Measurements from ENCODE around the gene ERC2. TPM values are rescaled to one million over a fixed set of nuclear protein-coding genes. Genes with fewer than 3 reads are reported as not detected.

The ERC2 gene
- total RNA-seq, 2 donors from 2014 or later, result 16.1 to 22.8 TPM

- Mint-ChIP-seq H3K4me3 (no peak overlapping the region), H3K4me1 (peaks cover 40% of the 10 kb centered on the region), H3K27ac (no peak overlapping the region), H3K9me3 (no peaks in the 10 kb centered on the region), H3K36me3 (ENCODE audit: low read depth) (no peaks in the 10 kb centered on the region), H3K27me3 (ENCODE audit: insufficient read depth) (peaks cover 32% of the 10 kb centered on the region)
- H3K4me1 ChIP-seq (ENCODE audit: control insufficient read depth, insufficient read depth, low read length), result no peaks in the 10 kb centered on the region
- DNase-seq, result no peak
- no peaks in the 10 kb centered on the region for H3K9me3 ChIP-seq (ENCODE audit: control insufficient read depth, low read length)
- no peaks in the 10 kb centered on the region for H3K36me3 ChIP-seq (ENCODE audit: control insufficient read depth, insufficient read depth, low read length)
- TF ChIP-seq, protein P1, sequence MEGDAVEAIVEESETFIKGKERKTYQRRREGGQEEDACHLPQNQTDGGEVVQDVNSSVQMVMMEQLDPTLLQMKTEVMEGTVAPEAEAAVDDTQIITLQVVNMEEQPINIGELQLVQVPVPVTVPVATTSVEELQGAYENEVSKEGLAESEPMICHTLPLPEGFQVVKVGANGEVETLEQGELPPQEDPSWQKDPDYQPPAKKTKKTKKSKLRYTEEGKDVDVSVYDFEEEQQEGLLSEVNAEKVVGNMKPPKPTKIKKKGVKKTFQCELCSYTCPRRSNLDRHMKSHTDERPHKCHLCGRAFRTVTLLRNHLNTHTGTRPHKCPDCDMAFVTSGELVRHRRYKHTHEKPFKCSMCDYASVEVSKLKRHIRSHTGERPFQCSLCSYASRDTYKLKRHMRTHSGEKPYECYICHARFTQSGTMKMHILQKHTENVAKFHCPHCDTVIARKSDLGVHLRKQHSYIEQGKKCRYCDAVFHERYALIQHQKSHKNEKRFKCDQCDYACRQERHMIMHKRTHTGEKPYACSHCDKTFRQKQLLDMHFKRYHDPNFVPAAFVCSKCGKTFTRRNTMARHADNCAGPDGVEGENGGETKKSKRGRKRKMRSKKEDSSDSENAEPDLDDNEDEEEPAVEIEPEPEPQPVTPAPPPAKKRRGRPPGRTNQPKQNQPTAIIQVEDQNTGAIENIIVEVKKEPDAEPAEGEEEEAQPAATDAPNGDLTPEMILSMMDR (conservative IDR thresholded peaks at IDR 0.05), result no peak
- no peak overlapping the region for H3K9ac ChIP-seq (ENCODE audit: extremely low read depth, low read length, poor library complexity, severe bottlenecking)
- 33 to 42% methylated on average over 3 of the region's 3 CpGs for WGBS, 2 experiments (ENCODE audit: insufficient coverage in 1 of 2, insufficient read length in 1 of 2)
- H3K27me3 ChIP-seq (ENCODE audit: control insufficient read depth, insufficient read depth, low read length, poor library complexity, severe bottlenecking), result peaks cover 15% of the 10 kb centered on the region
- no peak overlapping the region for H3K4me3 ChIP-seq (ENCODE audit: low read length)
- H3K27ac ChIP-seq (ENCODE audit: low read depth, low read length), result no peak overlapping the region
Measured at GRCh38 chr3:55690177-55690576, 778.1 kb downstream of the ERC2 start.

GRCh38 chr3:55688154-55688553, 780.1 kb downstream of the ERC2 start:
- DNase-seq, result no peak
- no peaks in the 10 kb centered on the region for H3K9me3 ChIP-seq (ENCODE audit: control insufficient read depth, low read length)
- Mint-ChIP-seq H3K4me1 (peaks cover 40% of the 10 kb centered on the region), H3K27me3 (ENCODE audit: insufficient read depth) (peaks cover 28% of the 10 kb centered on the region), H3K4me3 (no peak overlapping the region), H3K9me3 (no peaks in the 10 kb centered on the region), H3K27ac (no peak overlapping the region), H3K36me3 (ENCODE audit: low read depth) (no peaks in the 10 kb centered on the region)
- no peak overlapping the region for H3K27ac ChIP-seq (ENCODE audit: low read depth, low read length)
- 92 to 100% methylated on average over 3 of the region's 3 CpGs for WGBS, 2 experiments (ENCODE audit: insufficient coverage in 1 of 2, insufficient read length in 1 of 2)
- H3K27me3 ChIP-seq (ENCODE audit: control insufficient read depth, insufficient read depth, low read length, poor library complexity, severe bottlenecking), result peaks cover 15% of the 10 kb centered on the region
- TF ChIP-seq, protein P1 (conservative IDR thresholded peaks at IDR 0.05), result no peak
- no peaks in the 10 kb centered on the region for H3K36me3 ChIP-seq (ENCODE audit: control insufficient read depth, insufficient read depth, low read length)
- no peak overlapping the region for H3K9ac ChIP-seq (ENCODE audit: extremely low read depth, low read length, poor library complexity, severe bottlenecking)
- H3K4me3 ChIP-seq (ENCODE audit: low read length), result no peak overlapping the region
- no peaks in the 10 kb centered on the region for H3K4me1 ChIP-seq (ENCODE audit: control insufficient read depth, insufficient read depth, low read length)

DNA sequence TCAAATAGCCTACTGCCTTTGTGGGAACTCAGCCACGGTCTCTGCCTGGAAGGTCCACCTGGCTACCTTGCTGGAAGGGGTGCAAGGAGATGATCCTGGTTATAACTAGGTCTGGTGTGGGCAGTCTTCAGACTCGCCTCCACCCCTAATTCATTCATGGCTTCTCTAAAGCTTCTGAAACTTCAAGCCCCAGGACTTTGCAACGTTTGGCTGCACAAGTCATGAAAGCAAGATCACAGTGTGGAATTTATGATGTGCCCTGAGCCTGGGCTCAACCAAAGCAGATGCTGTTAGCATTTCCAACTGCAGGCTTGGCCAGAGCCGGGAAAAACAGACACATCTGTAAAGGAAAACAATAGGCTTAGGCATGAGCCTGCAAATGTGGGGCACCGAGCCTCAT, 780.7 kb downstream of the ERC2 start:
- H3K27me3 ChIP-seq (ENCODE audit: control insufficient read depth, insufficient read depth, low read length, poor library complexity, severe bottlenecking), result peaks cover 15% of the 10 kb centered on the region
- no peaks in the 10 kb centered on the region for H3K4me1 ChIP-seq (ENCODE audit: control insufficient read depth, insufficient read depth, low read length)
- no peaks in the 10 kb centered on the region for H3K9me3 ChIP-seq (ENCODE audit: control insufficient read depth, low read length)
- Mint-ChIP-seq H3K27me3 (ENCODE audit: insufficient read depth) (peaks cover 26% of the 10 kb centered on the region), H3K9me3 (no peaks in the 10 kb centered on the region), H3K36me3 (ENCODE audit: low read depth) (no peaks in the 10 kb centered on the region), H3K4me1 (peaks cover 40% of the 10 kb centered on the region), H3K4me3 (no peak overlapping the region), H3K27ac (no peak overlapping the region)
- H3K27ac ChIP-seq (ENCODE audit: low read depth, low read length), result no peak overlapping the region
- H3K36me3 ChIP-seq (ENCODE audit: control insufficient read depth, insufficient read depth, low read length), result no peaks in the 10 kb centered on the region
- no peak for DNase-seq
- WGBS, 2 experiments (ENCODE audit: insufficient coverage in 1 of 2, insufficient read length in 1 of 2), result 90 to 92% methylated on average over 4 to 5 of the region's 5 CpGs
- TF ChIP-seq, protein P1 (conservative IDR thresholded peaks at IDR 0.05), result no peak
- H3K9ac ChIP-seq (ENCODE audit: extremely low read depth, low read length, poor library complexity, severe bottlenecking), result no peak overlapping the region
- H3K4me3 ChIP-seq (ENCODE audit: low read length), result no peak overlapping the region
